Calu3 (cell line): ENCODE results near the gene ACKR3. TPM values are rescaled to one million over a fixed set of nuclear protein-coding genes. Genes with fewer than 3 reads are reported as not detected.

ENCODE experiments used
- BruUV-seq: library from RNA; stranded (reverse); fragments of 400-500 nt; replicated peaks from 2 replicates; lab custom pipeline; 2021; lab: Mats Ljungman, UMichigan
- CTCF ChIA-PET: fragments of 300-600 bp; sonication (Branson Sonifier 250); formaldehyde crosslinking; loops from one replicate; lab custom pipeline; 2022; ENCODE audit warnings: antibody characterized with exemption; lab: Charles Lee
- DNase-seq: peaks from one replicate; pipeline ENCODE4 v3.0.0; 2022
- H3K27ac Mint-ChIP-seq: one replicate; pipeline ENCODE4 v1.8.0; 2022; ENCODE audit warnings: mixed read lengths; ENCODE audit not compliant: unreplicated experiment
- H3K27me3 Mint-ChIP-seq: one replicate; pipeline ENCODE4 v1.8.0; 2022; ENCODE audit warnings: mixed read lengths; ENCODE audit not compliant: unreplicated experiment
- H3K36me3 Mint-ChIP-seq: one replicate; pipeline ENCODE4 v1.8.0; 2022; ENCODE audit warnings: mild to moderate bottlenecking, moderate library complexity, mixed read lengths; ENCODE audit not compliant: insufficient read depth, unreplicated experiment
- H3K4me1 Mint-ChIP-seq: one replicate; pipeline ENCODE4 v1.8.0; 2022; ENCODE audit warnings: mild to moderate bottlenecking, low read depth, mixed read lengths; ENCODE audit not compliant: unreplicated experiment
- H3K4me3 Mint-ChIP-seq: one replicate; pipeline ENCODE4 v1.8.0; 2022; ENCODE audit warnings: mild to moderate bottlenecking, low read depth, moderate library complexity, mixed read lengths; ENCODE audit not compliant: unreplicated experiment
- H3K9me3 Mint-ChIP-seq: one replicate; pipeline ENCODE4 v1.8.0; 2022; ENCODE audit warnings: low read depth, mixed read lengths; ENCODE audit not compliant: unreplicated experiment
- intact Hi-C: fragments of 100-400 bp; cut with micrococcal nuclease; formaldehyde crosslinking; loops from one replicate; pipeline ENCODE4 v1.10.0; 2022; ENCODE audit not compliant: unreplicated experiment
- total RNA-seq: library from RNA; stranded (reverse); gene quantifications from 2 replicates; pipeline ENCODE4 v1.2.3, GENCODE V29; 2022
- TF ChIP-seq, protein P1 (sequence below): fragments of 200-600 bp; IDR thresholded peaks from one replicate; pipeline ENCODE4 v1.8.0; 2022; ENCODE audit warnings: antibody characterized with exemption; ENCODE audit not compliant: unreplicated experiment

ACKR3 gene
- total RNA-seq, 1 experiment from 2014 or later = 8.8 TPM

DNA sequence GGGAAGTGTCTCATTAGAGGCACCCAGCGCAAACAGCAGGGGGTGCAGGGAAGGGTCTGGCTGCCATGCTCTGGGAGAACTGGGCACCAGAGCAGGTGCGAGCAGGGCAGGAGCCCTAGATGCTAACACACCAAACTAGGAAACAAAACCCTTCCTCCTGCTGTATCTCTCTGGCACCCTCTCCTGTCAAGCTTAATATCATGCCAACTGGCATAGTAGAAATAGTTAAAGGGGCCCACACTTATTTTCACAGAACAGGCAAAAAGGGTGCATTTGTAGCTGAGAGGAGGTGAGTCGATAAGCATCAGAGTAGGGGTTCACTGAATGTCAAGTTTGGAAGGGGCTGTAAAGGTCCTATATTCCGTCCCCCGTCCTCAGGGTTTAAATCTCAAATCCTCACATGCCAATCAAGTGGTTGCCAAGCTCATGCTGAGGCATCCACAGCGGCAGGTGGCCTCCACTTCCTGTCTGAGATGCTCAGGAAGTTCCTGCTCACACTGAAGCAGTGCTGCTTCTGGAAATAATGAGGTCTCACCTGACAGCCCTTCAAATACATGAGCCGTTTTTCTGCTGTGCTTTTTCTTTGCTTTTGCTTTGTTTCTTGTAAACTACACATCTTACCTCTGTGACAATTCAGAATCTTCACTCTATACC lies 14.9 kb upstream of the ACKR3 start:
- H3K4me1 Mint-ChIP-seq = peaks cover 31% of the 10 kb centered on the region
- DNase-seq = no peak
- H3K9me3 Mint-ChIP-seq = no peaks in the 10 kb centered on the region
- H3K36me3 Mint-ChIP-seq = peaks cover 17% of the 10 kb centered on the region
- peak overlapping the region; percentile 42 for H3K27ac Mint-ChIP-seq
- intact Hi-C loops = no loop called here
- TF ChIP-seq, protein P1, sequence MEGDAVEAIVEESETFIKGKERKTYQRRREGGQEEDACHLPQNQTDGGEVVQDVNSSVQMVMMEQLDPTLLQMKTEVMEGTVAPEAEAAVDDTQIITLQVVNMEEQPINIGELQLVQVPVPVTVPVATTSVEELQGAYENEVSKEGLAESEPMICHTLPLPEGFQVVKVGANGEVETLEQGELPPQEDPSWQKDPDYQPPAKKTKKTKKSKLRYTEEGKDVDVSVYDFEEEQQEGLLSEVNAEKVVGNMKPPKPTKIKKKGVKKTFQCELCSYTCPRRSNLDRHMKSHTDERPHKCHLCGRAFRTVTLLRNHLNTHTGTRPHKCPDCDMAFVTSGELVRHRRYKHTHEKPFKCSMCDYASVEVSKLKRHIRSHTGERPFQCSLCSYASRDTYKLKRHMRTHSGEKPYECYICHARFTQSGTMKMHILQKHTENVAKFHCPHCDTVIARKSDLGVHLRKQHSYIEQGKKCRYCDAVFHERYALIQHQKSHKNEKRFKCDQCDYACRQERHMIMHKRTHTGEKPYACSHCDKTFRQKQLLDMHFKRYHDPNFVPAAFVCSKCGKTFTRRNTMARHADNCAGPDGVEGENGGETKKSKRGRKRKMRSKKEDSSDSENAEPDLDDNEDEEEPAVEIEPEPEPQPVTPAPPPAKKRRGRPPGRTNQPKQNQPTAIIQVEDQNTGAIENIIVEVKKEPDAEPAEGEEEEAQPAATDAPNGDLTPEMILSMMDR = no peak
- BruUV-seq = no TSS peak
- CTCF ChIA-PET = no interaction called here
- no peak overlapping the region for H3K4me3 Mint-ChIP-seq
- no peaks in the 10 kb centered on the region for H3K27me3 Mint-ChIP-seq

DNA sequence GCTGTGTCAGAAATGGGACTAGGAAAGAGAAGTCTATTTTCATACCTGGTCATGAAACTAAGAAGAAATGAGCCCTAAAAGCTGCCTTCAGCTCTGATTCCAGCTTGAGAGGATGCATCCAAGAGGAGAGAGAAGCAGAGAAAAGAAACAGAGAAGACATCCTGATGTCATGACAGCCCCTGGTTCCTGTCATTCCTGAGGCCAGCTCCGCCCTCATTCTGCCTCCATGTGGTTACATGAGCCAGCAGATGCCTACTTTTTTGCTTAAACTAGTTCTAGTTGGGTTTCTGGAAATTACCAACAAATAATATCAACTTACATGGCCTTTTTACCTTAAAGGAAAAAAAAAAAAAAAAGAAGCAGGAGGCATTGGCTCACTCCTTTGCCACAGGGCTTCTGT lies 14.1 kb upstream of the ACKR3 start:
- no peaks in the 10 kb centered on the region for H3K9me3 Mint-ChIP-seq
- peaks cover 36% of the 10 kb centered on the region for H3K4me1 Mint-ChIP-seq
- DNase-seq = no peak
- TF ChIP-seq, protein P1 = no peak
- no peaks in the 10 kb centered on the region for H3K27me3 Mint-ChIP-seq
- intact Hi-C loops = no loop called here
- no TSS peak for BruUV-seq
- CTCF ChIA-PET = no interaction called here
- peaks cover 17% of the 10 kb centered on the region for H3K36me3 Mint-ChIP-seq
- peak overlapping the region; percentile 42 for H3K27ac Mint-ChIP-seq
- no peak overlapping the region for H3K4me3 Mint-ChIP-seq

DNA sequence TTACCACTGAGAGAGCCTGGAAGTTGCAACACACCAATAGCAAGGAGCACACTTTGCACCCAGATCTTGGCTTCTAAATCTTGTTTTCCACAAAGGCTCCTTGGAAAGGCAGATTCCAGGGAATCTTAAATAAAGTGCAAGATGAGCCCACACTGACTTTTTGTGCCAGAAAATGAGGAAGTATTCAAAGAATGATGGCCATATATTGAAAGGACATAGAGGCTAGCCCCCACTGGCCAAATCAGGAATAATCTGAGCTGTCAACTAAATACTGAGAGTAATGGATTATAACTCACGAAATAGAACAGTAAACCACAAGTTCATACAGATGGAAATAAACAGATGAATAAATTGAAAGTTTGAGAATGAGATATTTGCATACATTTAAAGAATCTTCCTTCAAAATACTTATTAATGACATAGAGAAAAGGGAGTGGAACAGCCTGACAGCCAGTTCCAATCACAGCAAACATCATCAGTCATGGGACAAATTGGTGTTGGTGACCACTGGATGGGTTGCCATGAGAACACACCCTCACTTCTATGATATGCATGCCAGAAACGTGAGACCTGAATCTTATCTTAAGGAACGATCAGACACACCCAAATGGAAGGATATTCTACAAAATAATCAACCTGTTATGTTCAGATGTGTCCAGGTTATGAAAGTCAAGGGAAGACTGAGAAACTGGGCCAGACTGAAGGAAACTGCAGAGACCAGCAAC lies 12.2 kb upstream of the ACKR3 start:
- H3K36me3 Mint-ChIP-seq = peaks cover 17% of the 10 kb centered on the region
- H3K4me1 Mint-ChIP-seq = peaks cover 41% of the 10 kb centered on the region
- peak overlapping the region; percentile 34 for H3K4me3 Mint-ChIP-seq
- CTCF ChIA-PET = interaction anchor here (0.6 to 1.1 kb wide), 2 partner anchors 34 to 930 kb away, joined by 3 to 5 read pairs; no protein-coding TSS in a partner anchor
- intact Hi-C loops = no loop called here
- H3K27me3 Mint-ChIP-seq = no peaks in the 10 kb centered on the region
- peak overlapping the region; percentile 85 for H3K27ac Mint-ChIP-seq
- no TSS peak for BruUV-seq
- no peaks in the 10 kb centered on the region for H3K9me3 Mint-ChIP-seq
- peak; percentile 45 for DNase-seq
- TF ChIP-seq, protein P1 = no peak

DNA sequence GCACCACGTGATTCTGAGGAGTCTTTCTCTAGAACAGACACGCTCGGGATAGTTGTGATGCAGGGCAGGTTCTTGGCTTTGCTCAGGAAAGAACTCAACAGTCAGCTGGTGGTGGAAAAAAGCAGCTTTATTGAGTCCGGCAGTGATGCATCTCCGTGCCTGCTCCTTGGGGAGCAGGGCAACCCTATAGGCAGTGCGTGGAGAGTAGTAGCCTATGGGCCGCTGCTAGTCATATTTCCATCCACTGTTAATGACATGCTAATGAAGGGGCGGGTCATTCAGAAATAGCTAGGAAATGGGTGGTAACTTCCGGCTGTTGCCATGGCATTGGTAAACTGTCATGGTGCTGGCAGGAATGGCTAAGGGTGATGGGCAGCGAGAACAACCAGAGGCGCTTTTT lies 11.6 kb upstream of the ACKR3 start:
- peak overlapping the region; percentile 85 for H3K27ac Mint-ChIP-seq

More for the DNA sequence above, 11.6 kb upstream of the ACKR3 start:
- H3K4me3 Mint-ChIP-seq = peak overlapping the region; percentile 34
- intact Hi-C loops = no loop called here
- H3K27me3 Mint-ChIP-seq = no peaks in the 10 kb centered on the region
- peaks cover 17% of the 10 kb centered on the region for H3K36me3 Mint-ChIP-seq
- CTCF ChIA-PET = interaction anchor here (0.6 kb wide), 1 partner anchor 931 kb away, joined by 5 read pairs; no protein-coding TSS in a partner anchor
- TSS peak; percentile 58 for BruUV-seq
- no peak for DNase-seq
- H3K4me1 Mint-ChIP-seq = peaks cover 41% of the 10 kb centered on the region
- TF ChIP-seq, protein P1 = no peak
- H3K9me3 Mint-ChIP-seq = peaks cover 2% of the 10 kb centered on the region
